ENCODE results near the gene POR.

DNA sequence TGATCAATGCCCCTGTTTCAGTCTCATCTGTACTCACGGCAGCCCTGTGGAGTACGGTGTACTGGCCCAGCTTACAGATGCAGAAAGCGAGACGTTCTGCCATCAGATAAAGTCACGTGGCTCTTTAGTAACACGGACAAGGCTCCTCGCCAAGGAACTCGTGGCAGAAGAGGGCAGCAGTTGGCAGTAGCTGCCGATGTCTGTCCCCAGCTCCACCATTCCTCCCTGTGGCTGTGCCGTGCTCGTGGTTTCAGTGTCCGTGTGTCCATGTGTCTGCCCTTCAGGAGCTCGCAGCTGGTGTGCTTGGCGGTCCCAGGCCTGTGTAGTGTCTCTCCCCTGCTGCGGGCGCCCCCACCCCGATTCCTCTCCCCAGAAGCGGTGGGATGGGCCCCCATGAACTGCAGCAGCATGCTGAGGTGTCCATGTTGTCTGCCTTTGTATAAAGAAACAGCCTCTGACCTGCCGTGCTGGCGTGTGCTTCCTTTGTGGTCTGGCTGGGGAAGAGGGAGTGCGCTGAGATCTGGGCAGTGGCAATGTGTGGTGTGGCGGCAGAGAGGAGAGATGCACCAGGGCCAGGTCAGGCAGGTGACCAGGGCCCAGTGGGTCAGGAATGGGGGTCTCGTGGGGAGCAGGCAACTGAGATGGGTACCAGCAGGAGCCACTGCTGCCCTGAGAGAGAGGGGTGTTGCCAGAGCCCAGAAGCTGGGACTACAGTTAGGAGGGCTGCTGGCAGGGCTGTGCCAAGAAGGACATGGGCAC lies 26.3 kb upstream of the POR start:
- TF ChIP-seq, protein P1, sequence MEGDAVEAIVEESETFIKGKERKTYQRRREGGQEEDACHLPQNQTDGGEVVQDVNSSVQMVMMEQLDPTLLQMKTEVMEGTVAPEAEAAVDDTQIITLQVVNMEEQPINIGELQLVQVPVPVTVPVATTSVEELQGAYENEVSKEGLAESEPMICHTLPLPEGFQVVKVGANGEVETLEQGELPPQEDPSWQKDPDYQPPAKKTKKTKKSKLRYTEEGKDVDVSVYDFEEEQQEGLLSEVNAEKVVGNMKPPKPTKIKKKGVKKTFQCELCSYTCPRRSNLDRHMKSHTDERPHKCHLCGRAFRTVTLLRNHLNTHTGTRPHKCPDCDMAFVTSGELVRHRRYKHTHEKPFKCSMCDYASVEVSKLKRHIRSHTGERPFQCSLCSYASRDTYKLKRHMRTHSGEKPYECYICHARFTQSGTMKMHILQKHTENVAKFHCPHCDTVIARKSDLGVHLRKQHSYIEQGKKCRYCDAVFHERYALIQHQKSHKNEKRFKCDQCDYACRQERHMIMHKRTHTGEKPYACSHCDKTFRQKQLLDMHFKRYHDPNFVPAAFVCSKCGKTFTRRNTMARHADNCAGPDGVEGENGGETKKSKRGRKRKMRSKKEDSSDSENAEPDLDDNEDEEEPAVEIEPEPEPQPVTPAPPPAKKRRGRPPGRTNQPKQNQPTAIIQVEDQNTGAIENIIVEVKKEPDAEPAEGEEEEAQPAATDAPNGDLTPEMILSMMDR (IDR thresholded peaks at IDR 0.05) = no peak
- no peak for TF ChIP-seq EZH2 (IDR thresholded peaks at IDR 0.05; ENCODE audit: borderline replicate concordance, insufficient read depth, low read depth, low read length, poor library complexity, severe bottlenecking)
